ENCODE measurements around the gene GRK1.

DNA sequence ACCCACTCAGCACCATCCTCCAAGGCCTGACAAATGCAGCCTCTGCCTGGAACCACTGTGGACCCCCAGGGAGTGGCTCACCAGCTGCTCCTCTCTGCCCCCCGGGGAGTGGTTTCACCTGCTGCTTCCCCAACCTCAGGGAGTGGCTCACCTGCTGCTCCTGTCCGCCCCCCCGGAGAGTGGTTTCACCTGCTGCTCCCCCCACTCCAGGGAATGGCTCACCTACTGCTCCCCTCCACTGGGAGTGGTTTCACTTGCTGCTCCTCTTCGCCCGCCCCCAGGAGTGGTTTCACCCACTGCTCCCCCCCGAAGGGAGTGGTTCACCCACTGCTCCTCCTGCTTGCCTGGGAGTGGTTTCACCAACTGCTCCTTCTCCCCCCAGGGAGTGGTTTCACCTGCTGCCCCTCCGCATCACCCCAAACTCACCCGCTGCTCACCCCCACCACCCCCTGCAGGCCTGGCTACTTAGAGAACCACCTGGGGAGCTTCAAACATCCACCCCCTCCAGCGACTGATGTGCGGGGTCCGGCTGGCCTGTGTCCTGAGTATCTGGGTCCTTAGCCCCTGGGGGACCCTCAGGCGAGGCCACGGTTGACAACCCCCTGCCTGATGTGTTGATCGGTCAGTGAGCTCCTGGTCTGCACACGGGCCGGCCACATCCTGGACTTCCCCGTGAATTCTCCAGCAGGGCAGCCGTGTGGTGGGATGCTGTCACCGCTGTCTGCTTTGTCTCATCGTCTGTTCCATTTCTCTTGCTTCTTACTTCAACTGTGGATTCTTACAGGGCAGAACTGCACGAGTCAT, 77.4 kb downstream of the GRK1 start:
- TF ChIP-seq, protein P1, sequence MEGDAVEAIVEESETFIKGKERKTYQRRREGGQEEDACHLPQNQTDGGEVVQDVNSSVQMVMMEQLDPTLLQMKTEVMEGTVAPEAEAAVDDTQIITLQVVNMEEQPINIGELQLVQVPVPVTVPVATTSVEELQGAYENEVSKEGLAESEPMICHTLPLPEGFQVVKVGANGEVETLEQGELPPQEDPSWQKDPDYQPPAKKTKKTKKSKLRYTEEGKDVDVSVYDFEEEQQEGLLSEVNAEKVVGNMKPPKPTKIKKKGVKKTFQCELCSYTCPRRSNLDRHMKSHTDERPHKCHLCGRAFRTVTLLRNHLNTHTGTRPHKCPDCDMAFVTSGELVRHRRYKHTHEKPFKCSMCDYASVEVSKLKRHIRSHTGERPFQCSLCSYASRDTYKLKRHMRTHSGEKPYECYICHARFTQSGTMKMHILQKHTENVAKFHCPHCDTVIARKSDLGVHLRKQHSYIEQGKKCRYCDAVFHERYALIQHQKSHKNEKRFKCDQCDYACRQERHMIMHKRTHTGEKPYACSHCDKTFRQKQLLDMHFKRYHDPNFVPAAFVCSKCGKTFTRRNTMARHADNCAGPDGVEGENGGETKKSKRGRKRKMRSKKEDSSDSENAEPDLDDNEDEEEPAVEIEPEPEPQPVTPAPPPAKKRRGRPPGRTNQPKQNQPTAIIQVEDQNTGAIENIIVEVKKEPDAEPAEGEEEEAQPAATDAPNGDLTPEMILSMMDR (conservative IDR thresholded peaks at IDR 0.05) = no peak
- no peak for TF ChIP-seq EZH2 (IDR thresholded peaks at IDR 0.05; ENCODE audit: low read depth)
